Stimulated activated CD4-positive, alpha-beta T cell treated with anti-CD3 and anti-CD28 coated beads, TNF-alpha, amount 100 ng/mL, for 4 hours (primary cell): Measurements from ENCODE around the gene FOXP1.

ENCODE experiments used
- DNase-seq, 3 experiments: peaks; one replicate each; pipeline ENCODE4 v3.0.0-alpha.2; 2020; ENCODE audit warnings: low read depth in 3 of 3

The FOXP1 gene

DNA sequence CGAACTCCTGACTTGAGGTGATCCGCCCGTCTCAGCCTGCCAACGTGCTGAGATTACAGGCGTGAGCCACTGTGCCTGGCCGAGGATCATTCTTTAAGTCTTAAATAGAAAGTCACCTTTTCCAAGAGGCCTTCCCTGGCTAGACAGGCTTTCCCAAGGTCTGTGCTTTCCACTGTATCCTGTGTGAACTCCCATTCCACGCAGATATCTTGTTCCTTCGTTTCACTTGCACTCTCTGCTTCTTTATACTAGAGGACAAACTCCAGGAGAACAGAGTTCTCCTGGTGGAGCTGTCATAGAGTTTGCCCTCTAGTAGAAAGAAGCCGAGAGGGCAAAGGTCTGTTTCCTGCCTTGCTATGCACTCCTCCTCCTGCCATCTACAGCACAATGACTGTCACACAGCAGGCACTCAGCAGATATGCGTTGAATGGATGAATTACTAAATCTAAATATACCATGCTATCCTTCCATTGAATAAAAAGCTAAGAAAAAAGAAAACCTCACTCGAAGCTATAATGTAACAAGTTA is 211.2 kb downstream of the FOXP1 start:
- no peak for DNase-seq

- no peak for DNase-seq
Measured at GRCh38 chr3:71371282-71371681, 212.2 kb downstream of the FOXP1 start.

GRCh38 chr3:71370467-71370866 is 213.1 kb downstream of the FOXP1 start:
- DNase-seq, result no peak

DNA sequence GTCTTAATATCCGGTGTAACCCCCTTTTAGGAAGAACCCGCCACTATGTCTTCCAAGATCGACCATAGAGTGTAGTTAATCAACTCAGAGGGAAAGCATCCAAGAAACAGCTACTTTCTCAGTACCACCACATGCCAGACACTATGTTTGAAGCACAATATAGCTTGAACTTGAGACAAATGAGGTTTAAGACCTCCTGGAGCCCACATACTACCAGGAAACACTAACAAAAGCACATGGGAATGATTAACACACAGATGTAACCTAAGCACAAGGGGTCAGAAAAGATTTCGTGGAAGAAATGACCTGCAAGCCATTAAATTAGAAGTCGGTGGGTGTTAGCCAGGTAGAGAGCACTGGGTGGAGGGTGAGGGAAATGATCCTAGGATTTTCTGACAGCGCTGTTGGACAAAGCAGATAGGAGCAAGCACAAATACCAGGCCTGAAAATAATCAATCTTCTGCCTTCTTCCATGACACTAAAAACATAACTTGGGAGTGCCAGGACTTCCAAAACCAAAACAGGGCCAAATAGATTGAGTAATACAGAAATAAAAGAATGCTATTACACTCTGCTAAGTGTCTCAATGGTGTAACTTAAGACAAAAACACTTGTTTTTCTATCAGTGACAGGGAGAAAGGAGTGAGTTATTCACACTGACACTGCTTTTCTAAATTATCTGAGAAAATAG is 213.7 kb downstream of the FOXP1 start:
- DNase-seq, result no peak

- no peak for DNase-seq
Measured at GRCh38 chr3:71366988-71367604, 216.4 kb downstream of the FOXP1 start.

DNA sequence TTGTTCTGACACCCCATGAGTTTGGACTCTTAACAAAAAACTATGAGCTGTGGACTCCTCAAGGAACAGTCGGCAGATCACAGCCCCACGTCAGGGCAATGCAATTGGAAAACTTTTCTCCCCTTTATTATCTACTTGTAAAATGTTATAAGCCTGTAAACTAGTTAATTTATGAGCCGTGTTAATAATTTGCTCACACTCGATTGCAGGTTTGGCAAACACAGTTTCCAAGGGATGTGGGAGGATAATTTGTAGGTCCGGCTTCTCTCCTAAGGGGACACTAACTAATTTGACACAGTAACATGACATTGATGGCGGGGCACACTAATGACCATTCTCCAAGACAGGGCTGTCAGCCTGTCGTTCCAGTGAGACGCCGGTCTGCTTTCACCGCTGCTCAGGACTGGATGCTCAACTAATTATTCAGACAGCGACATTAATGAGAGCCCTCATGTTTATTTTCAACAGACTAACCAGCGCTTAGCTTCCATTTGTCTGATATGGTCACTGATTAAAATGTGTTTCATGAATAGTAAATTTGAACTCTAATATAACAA is 222.1 kb downstream of the FOXP1 start:
- DNase-seq, result no peak

DNA sequence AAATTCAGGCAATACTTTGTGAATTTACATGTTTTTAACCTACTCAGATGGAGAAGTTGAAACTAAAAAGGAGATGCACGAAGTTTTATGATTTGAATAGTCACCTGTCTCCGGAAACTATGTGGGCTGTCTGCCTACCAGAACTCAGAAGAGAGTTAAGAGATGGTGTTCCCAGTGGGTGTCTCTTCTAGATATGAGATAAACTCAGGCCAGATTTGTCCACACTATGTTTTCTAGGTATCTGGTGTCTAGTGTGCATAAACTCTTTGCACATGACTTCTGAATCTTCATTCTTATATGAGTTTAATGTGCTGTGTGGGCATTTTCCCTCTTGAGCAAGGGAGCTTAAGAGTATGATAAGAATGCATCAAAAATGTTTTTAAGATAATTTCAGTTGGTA is 222.8 kb downstream of the FOXP1 start:
- no peak for DNase-seq

DNA sequence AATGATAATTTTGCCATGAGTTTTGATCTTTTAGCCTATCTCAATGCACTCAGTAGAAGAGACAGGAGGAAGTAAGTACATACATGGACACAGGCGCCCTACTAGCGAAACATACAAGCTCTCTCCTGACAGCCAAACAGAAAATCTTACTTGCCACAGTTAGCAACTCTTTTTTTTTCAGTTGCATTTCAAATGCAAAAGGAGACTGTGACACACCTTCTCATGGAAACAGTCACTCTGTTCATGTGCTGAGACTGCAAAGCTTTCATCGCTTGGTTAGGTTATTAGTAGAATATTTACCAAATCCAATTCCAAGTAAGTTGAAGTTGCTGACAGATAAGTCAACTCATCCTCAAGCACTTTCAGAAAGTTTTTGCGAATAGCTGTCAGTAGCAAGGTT is 223.3 kb downstream of the FOXP1 start:
- DNase-seq, result no peak

GRCh38 chr3:71358243-71358642 is 225.3 kb downstream of the FOXP1 start:
- DNase-seq, result no peak

DNA sequence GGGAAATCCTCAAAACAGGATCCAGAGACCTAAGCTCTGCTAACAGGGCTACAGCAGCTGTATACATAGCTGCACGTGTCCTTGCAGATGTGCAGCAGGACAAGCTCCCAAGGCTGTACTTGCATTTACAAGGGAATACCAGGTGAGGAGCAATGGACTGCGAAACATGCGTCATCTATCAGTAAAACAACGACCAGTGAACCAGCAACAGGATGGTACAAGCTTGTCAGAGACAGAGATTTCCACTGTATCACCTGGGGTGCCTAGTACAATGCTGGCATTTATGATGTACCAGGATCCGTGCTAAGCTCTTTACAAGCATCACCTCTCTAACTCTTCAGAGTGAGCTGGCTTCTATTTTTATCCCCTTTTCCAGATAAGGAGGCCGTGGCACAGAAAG is 227.3 kb downstream of the FOXP1 start:
- no peak for DNase-seq

DNA sequence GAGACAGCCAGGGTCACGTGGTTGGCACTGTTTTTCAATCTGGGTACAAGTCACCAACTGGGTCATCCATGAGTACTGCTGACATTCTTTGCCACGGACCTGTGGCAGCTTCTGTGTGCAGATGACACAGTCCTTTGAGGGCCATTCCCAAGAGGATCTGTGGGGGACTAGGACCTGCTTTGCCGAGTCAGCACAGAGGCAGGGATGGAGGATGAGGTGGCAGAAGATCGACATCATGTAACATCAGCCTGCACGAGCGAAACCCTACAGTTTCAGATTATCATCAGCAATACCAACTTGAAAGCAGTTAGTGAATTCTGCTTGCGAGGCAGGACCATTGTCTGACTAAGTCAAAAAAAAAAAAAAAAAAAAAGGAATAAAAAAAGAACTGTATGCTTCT is 227.7 kb downstream of the FOXP1 start:
- DNase-seq, result no peak

GRCh38 chr3:71355037-71355436 is 228.5 kb downstream of the FOXP1 start:
- no peak for DNase-seq

GRCh38 chr3:71351403-71352149 is 232.0 kb downstream of the FOXP1 start:
- no peak for DNase-seq

DNA sequence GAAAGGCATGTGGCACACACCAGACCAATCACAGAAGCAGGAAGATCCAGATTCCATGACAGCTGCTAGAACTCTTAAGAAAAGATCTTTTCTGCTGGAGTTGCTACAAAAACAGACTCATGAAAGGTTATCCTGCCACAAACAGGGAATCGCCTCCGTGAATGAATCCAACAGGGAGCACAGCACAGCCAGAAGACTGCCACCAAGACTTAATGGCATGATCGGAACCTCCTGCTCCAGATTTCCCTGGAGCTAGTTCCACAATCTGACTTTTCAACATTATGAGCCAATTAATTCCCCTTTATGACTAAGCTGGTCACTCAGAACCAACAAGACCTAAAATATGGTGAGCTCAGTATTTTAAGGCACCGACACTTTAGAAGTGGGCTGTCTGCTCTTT is 232.5 kb downstream of the FOXP1 start:
- DNase-seq, result no peak

- no peak for DNase-seq
Measured at GRCh38 chr3:71348831-71349230, 234.7 kb downstream of the FOXP1 start.

DNA sequence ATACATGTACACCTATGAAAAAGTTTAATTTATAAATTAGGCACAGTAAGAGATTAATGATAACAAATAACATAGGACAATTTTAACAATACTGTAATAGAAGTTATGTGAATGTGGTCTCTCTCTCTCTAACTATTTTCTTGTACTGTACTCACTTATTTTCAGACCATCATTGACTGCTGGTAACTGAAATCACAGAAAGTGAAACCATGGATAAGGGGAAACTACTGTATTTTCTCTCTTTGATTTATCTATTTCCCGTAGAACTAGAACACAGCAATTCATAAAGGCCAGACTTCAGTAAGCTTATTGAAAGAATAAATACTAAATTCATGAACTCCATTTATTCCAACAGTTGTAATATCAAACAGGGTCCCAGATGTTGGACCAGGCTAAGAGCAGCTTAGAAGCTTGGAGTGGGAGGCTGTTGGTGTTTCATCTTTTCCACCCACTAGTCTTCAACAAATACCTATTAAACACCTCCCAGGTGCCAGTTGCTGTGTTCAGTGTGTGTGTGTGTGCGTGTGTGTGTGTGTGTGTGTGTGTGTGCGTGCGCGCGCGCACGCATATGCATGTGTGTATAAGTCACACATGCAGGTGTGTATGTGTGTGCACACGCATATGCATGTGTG is 235.4 kb downstream of the FOXP1 start:
- DNase-seq, result peak in 1 of 3 experiments; percentile 5

DNA sequence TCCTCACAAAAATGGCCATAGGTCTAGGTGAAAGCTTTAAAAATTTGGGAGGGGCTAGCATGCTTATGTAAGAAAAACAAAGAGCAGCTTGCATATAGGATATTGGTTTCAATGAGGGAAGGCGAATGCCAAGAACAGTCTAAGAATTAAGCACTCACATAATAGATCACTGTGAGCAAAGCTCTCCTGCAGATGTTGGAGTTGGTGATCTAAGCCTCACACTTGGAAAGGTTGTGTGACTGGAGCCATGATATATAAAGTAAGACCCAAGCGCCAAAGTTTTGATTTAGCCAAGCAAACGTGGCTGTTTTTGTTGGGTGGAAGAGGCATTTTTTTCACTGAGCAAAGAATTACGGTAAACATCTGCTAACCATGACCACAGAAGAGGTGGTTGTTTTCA is 237.5 kb downstream of the FOXP1 start:
- no peak for DNase-seq

DNA sequence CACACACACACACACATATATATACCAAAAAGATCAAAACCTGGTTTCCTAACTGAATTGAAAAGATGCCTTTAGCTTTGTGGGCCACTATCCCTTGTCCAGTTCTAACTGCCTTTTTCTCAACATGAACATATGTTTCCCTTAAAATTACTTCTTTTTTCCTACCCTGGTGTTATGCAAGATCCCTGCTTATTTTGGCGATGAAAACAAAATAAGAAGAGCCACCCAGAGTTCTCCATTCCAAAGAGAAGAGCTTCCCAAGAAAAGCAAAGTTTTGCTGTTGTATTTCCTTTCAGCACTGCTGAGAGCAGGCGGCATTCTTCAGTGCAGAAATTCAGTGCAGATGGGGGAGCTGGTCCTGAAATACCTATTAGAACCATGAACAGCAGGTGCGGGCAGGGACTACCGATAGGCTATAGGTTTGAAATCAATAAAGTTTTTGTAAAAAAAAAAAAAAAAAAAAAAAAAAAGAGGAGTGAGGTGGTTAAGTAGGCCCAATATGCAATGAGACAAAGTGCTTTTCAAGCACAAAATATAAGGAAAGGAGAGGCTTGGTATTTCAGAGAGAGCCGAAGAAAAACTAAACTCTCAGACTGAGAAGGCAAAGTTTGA is 238.0 kb downstream of the FOXP1 start:
- no peak for DNase-seq

GRCh38 chr3:71341721-71342120 is 241.8 kb downstream of the FOXP1 start:
- DNase-seq, result no peak

DNA sequence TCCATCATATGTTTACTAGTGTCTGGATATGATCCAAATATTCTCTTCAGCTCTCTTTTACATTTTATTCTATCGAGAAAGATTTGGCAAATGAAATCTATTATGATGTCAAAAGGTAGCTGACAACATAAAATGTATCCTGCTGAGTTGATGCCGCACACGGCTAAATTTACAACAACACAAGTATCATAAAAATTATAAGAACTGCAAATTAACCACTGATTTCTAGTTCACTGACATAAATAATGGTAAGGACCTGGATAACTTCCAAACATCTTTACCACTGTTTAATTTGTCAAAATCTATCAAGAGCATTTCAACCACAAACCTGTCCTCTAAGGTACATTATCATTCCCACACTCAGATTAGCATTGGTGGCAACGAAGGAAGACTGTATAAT is 244.5 kb downstream of the FOXP1 start:
- no peak for DNase-seq

- DNase-seq, result no peak
Measured at GRCh38 chr3:71332813-71333212, 250.7 kb downstream of the FOXP1 start.

DNA sequence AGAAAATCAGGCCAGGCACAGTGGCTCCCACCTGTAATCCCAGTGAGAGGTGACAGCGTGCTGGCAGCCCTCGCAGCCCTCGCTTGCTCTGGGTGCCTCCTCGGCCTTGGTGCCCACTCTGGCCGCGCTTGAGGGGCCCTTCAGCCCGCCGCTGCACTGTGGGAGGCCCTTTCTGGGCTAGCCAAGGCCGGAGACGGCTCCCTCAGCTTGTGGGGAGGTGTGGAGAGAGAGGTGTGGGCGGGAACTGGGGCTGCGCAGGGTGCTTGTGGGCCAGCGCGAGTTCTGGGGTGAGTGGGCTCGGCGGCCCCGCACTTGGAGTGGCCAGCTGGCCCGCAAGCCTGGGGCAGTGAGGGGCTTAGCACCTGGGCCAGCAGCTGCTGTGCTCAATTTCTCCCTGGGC is 252.6 kb downstream of the FOXP1 start:
- no peak for DNase-seq
